Left ventricle myocardium inferior (tissue), 1 donor: ENCODE measurements around the gene RARB. TPM values are rescaled to one million over a fixed set of nuclear protein-coding genes. Genes with fewer than 3 reads are reported as not detected.

Source experiments
- DNase-seq: peaks from one replicate; pipeline ENCODE4 v3.0.0-alpha.2; 2020
- H3K27ac ChIP-seq: fragments of 200-600 bp; replicated peaks from 2 replicates; pipeline ENCODE4 v1.8.0; 2021
- H3K27me3 ChIP-seq: fragments of 200-600 bp; 2 replicates; pipeline ENCODE4 v1.8.0; 2021; ENCODE audit warnings: low read depth
- H3K36me3 ChIP-seq: fragments of 200-600 bp; 2 replicates; pipeline ENCODE4 v1.8.0; 2021
- H3K4me1 ChIP-seq: fragments of 200-600 bp; 2 replicates; pipeline ENCODE4 v1.8.0; 2021
- H3K4me3 ChIP-seq: fragments of 200-600 bp; 2 replicates; pipeline ENCODE4 v1.8.0; 2021; ENCODE audit warnings: mild to moderate bottlenecking, moderate library complexity
- H3K9me3 ChIP-seq: fragments of 200-600 bp; replicated peaks from 2 replicates; pipeline ENCODE4 v1.8.0; 2021
- CTCF ChIP-seq: fragments of 200-600 bp; IDR thresholded peaks from 2 replicates; pipeline ENCODE4 v1.8.0; 2021; ENCODE audit warnings: antibody characterized with exemption, mild to moderate bottlenecking, borderline replicate concordance
- intact Hi-C: fragments of 100-400 bp; cut with micrococcal nuclease; formaldehyde crosslinking; loops from one replicate; pipeline ENCODE4 v1.11.0; 2022
- total RNA-seq: library from RNA; stranded (reverse); fragmentation: NEBNext Ultra II Directional; extraction: Animal tissue kit (Norgen Biotek cat#: 25700); gene quantifications from one replicate; pipeline ENCODE4 v1.2.1, GENCODE V29; 2021
- donor health status: DM: no; HTN: yes; CAD: no; lungs with severe emphysema.

Gene RARB
- total RNA-seq, 1 donor from 2014 or later, result 15.6 TPM

DNA sequence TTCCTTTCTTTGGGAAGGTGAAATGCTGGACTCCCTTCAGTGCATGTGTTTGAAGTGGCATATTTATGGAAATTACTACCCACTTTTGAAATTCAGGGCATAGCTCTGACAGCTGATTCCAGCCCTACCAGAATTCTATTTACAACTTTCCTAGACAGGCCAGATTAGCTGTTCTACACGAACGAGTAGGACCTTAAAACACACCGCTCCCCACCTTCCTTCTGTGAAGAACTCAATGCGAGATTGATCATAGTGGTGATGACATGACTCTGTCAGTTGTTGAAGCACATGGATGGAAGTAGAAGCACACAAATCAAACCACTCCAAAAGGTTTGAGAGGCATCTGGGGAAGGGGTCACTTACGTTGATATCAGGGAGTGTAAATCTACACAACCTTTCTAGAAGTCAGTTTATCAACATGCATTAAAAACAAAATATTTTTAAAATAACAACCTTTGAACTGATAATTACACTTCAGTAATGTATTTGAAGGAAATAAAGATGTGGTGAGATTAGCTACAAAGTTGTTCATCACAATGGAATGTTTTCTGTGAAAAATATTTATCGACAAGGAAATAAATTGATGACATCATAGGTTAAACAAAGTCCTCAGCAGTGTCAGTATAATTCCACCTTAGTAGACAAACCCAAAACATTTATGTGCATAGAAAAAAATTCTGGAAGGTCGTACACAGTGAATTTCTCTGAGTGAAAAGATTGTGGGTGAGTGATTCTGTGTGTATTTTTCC lies 29.8 kb downstream of the RARB start:
- DNase-seq, result no peak
- Histone ChIP-seq H3K4me3 (no peak overlapping the region), H3K4me1 (peaks cover 95% of the 10 kb centered on the region), H3K27me3 (no peaks in the 10 kb centered on the region), H3K9me3 (no peaks in the 10 kb centered on the region), H3K27ac (peak overlapping the region; percentile 80), H3K36me3 (peaks cover 13% of the 10 kb centered on the region)
- no peak for TF ChIP-seq CTCF
- intact Hi-C loops, result no loop called here

DNA sequence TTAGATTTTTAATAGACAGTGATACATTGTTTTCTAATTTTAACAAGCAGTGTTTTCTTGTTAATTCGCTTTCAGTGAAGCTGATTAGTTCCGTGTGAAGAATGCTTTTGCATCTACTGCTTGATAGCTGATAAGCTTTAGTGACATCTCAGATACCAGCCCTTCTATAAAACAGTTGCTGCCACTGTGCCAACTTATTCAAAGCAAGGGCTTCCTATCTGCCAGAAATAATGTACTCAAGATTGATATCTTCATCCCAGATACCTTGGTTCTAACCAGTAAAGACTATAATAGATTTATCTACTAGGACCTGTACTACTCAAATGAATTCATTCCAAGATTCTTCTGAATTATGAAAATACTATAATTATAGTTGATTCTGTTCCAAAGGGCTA lies 30.4 kb downstream of the RARB start:
- DNase-seq, result no peak
- H3K9me3 ChIP-seq, result no peaks in the 10 kb centered on the region
- no peaks in the 10 kb centered on the region for H3K27me3 ChIP-seq
- H3K36me3 ChIP-seq, result peaks cover 17% of the 10 kb centered on the region
- H3K4me1 ChIP-seq, result peaks cover 91% of the 10 kb centered on the region
- intact Hi-C loops, result no loop called here
- H3K4me3 ChIP-seq, result no peak overlapping the region
- H3K27ac ChIP-seq, result peak overlapping the region; percentile 80
- TF ChIP-seq CTCF, result no peak

GRCh38 chr3:25460751-25461150 lies 32.7 kb downstream of the RARB start:
- Histone ChIP-seq H3K4me3 (no peak overlapping the region), H3K27ac (peak overlapping the region; percentile 2), H3K27me3 (no peaks in the 10 kb centered on the region), H3K9me3 (no peaks in the 10 kb centered on the region), H3K36me3 (peaks cover 17% of the 10 kb centered on the region), H3K4me1 (peaks cover 90% of the 10 kb centered on the region)
- intact Hi-C loops, result no loop called here
- no peak for DNase-seq
- TF ChIP-seq CTCF, result no peak

DNA sequence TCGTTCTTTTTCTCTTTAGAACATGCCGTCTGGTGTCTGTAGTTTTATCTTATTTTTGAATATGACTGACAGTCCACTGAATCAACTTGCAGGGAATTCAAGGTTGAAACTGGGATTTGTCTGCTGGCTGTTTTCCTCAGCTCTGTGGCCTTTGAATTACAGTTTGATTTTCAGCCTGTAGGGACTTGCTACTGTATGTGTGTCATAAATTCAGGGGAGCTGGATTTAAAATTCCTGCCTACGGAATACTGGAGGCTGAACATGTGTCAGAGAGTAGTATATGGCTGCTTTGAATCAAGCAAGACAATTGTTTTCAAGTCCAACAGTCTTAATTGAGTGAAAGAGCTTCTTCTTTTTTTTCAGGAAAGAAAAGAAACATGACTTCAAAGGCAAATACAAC lies 33.9 kb downstream of the RARB start:
- no peak for DNase-seq
- intact Hi-C loops, result no loop called here
- peaks cover 80% of the 10 kb centered on the region for H3K4me1 ChIP-seq
- no peak for TF ChIP-seq CTCF
- no peaks in the 10 kb centered on the region for H3K9me3 ChIP-seq
- H3K27me3 ChIP-seq, result no peaks in the 10 kb centered on the region
- no peak overlapping the region for H3K27ac ChIP-seq
- H3K36me3 ChIP-seq, result peaks cover 17% of the 10 kb centered on the region
- H3K4me3 ChIP-seq, result no peak overlapping the region

- no peaks in the 10 kb centered on the region for H3K27me3 ChIP-seq
- H3K36me3 ChIP-seq, result peaks cover 17% of the 10 kb centered on the region
- no peak for TF ChIP-seq CTCF
- H3K27ac ChIP-seq, result no peak overlapping the region
- no peaks in the 10 kb centered on the region for H3K9me3 ChIP-seq
- intact Hi-C loops, result no loop called here
- H3K4me1 ChIP-seq, result peaks cover 74% of the 10 kb centered on the region
- no peak overlapping the region for H3K4me3 ChIP-seq
- no peak for DNase-seq
Observed at GRCh38 chr3:25462495-25462894, 34.4 kb downstream of the RARB start.
